PC-3 (cell line): ENCODE data around the gene GK. TPM values are rescaled to one million over a fixed set of nuclear protein-coding genes. Genes with fewer than 3 reads are reported as not detected.

Source experiments
- ATAC-seq: fragments of 200-7000 bp; cut with Tn5 transposase; 2 replicates; pipeline ENCODE4 v1.9.1; 2020; ENCODE audit warnings: mild to moderate bottlenecking, moderate library complexity
- BruUV-seq: library from RNA; stranded (reverse); fragments of 400-500 nt; replicated peaks from 2 replicates; lab custom pipeline; 2021; lab: Mats Ljungman, UMichigan
- CTCF ChIA-PET: fragments of 300-600 bp; sonication (Branson Sonifier 250); formaldehyde crosslinking; loops from one replicate; lab custom pipeline; 2022; ENCODE audit warnings: antibody characterized with exemption; lab: Charles Lee
- POLR2A ChIA-PET: fragments of 300-600 bp; sonication (Branson Sonifier 250); formaldehyde crosslinking; loops from one replicate; lab custom pipeline; 2022; ENCODE audit warnings: antibody characterized with exemption; ENCODE audit not compliant: unreplicated experiment; lab: Charles Lee
- DNase-seq: peaks from one replicate; pipeline ENCODE4 v3.0.0-alpha.2; 2015
- H2AFZ ChIP-seq: fragments of 300-600 bp; sonication (generic); 2 replicates; pipeline ENCODE4 v1.6.0; 2016; ENCODE audit warnings: antibody characterized with exemption, low read length
- H3F3A ChIP-seq: fragments of 300-600 bp; sonication (generic); one replicate; pipeline ENCODE4 v1.6.0; 2017; ENCODE audit warnings: antibody characterized with exemption, low read length, control low read depth, mild to moderate bottlenecking; ENCODE audit not compliant: unreplicated experiment
- H3K27ac ChIP-seq: fragments of 300-600 bp; sonication (generic); 2 replicates; pipeline ENCODE4 v1.5.1; 2016; ENCODE audit warnings: mild to moderate bottlenecking, low read length
- H3K27me3 ChIP-seq: fragments of 300-600 bp; sonication (generic); 2 replicates; pipeline ENCODE4 v1.6.1; 2016; ENCODE audit warnings: low read length, mixed read lengths
- H3K36me3 ChIP-seq: fragments of 300-600 bp; sonication (generic); 2 replicates; pipeline ENCODE4 v1.6.1; 2016; ENCODE audit warnings: low read depth, mixed run types, low read length, mixed read lengths
- H3K4me1 ChIP-seq: fragments of 300-600 bp; sonication (generic); 2 replicates; pipeline ENCODE4 v1.5.1; 2016; ENCODE audit warnings: low read length; ENCODE audit not compliant: insufficient read depth
- H3K4me2 ChIP-seq: fragments of 300-600 bp; sonication (generic); 2 replicates; pipeline ENCODE4 v1.6.0; 2016; ENCODE audit warnings: low read length
- H3K4me3 ChIP-seq: fragments of 300-600 bp; sonication (generic); 2 replicates; pipeline ENCODE4 v1.5.1; 2016; ENCODE audit warnings: mild to moderate bottlenecking, low read length, mixed read lengths
- H3K79me2 ChIP-seq: fragments of 300-600 bp; sonication (generic); 2 replicates; pipeline ENCODE4 v1.6.1; 2017; ENCODE audit warnings: low read length, mixed read lengths
- H3K9ac ChIP-seq: fragments of 300-600 bp; sonication (generic); 2 replicates; pipeline ENCODE4 v1.6.0; 2016; ENCODE audit warnings: mild to moderate bottlenecking, low read length
- H3K9me2 ChIP-seq: fragments of 300-600 bp; sonication (generic); replicated peaks from 2 replicates; pipeline ENCODE4 v1.6.1; 2016; ENCODE audit warnings: mixed run types, low read length, mixed read lengths
- H3K9me3 ChIP-seq: fragments of 300-600 bp; sonication (generic); 2 replicates; pipeline ENCODE4 v1.6.1; 2016; ENCODE audit warnings: low read length, mixed read lengths
- H4K20me1 ChIP-seq: fragments of 300-600 bp; sonication (generic); 2 replicates; pipeline ENCODE4 v1.6.1; 2016; ENCODE audit warnings: low read length, mixed read lengths
- CTCF ChIP-seq: fragments of 300-600 bp; sonication (generic); conservative IDR thresholded peaks from 2 replicates; pipeline ENCODE4 v1.5.1; 2017; ENCODE audit warnings: antibody characterized with exemption, low read depth, mild to moderate bottlenecking, low read length
- EZH2 ChIP-seq: fragments of 300-600 bp; sonication (generic); IDR thresholded peaks from one replicate; pipeline ENCODE4 v1.6.1; 2017; ENCODE audit warnings: antibody characterized with exemption, mild to moderate bottlenecking, low read length; ENCODE audit not compliant: unreplicated experiment
- EZH2phosphoT487 ChIP-seq: fragments of 300-600 bp; sonication (generic); IDR thresholded peaks from 2 replicates; pipeline ENCODE4 v1.6.1; 2018; ENCODE audit warnings: mild to moderate bottlenecking, antibody characterized with exemption, low read length, borderline replicate concordance
- intact Hi-C: fragments of 100-400 bp; cut with micrococcal nuclease; formaldehyde crosslinking; loops from 2 replicates; pipeline ENCODE4 v1.9.0; 2023
- total RNA-seq: library from RNA; depleted of rRNA; stranded (reverse); fragments of >200 nt; gene quantifications from 2 replicates; pipeline ENCODE4 v1.2.3, GENCODE V29; 2014

Gene GK
- total RNA-seq, 1 experiment from 2014 or later = 4.1 TPM

DNA sequence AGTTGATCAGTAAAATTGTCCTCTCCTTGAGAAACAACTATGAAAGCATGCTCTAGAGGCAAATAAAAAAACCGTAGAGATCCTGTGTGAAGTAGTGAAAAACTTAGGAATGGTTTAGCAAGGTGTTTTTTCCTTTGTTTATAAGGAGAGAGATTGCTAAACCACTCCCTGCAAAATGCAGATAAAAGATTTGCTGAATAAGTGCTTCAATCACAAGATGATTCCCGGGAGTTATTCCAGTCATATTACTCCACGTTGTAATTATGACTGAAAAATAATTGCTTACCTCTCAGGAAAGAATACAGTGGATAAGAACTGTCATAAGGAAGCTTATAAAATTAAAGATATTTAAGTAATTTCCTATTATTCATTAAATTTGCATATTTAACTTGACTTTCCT, 2.8 kb downstream of the GK start:
- no peaks in the 10 kb centered on the region for H3K27me3 ChIP-seq
- no peaks in the 10 kb centered on the region for H3F3A ChIP-seq
- H2AFZ ChIP-seq = no peak overlapping the region
- no TSS peak for BruUV-seq
- H3K27ac ChIP-seq = peak overlapping the region; percentile 76; the same call in 1 of the 2 replicates
- DNase-seq (no peak), ATAC-seq (no peak)
- peak overlapping the region; percentile 3; the same call in 1 of the 2 replicates for H3K9ac ChIP-seq
- no peaks in the 10 kb centered on the region for H3K36me3 ChIP-seq
- H4K20me1 ChIP-seq = no peaks in the 10 kb centered on the region
- H3K4me2 ChIP-seq = peak overlapping the region; percentile 98
- POLR2A ChIA-PET = no interaction called here
- H3K4me3 ChIP-seq = no peak overlapping the region; the same call in 1 of the 2 replicates
- H3K79me2 ChIP-seq = no peaks in the 10 kb centered on the region
- H3K4me1 ChIP-seq = peaks cover 63% of the 10 kb centered on the region
- intact Hi-C loops = loop anchor here (10.0 kb wide), 1 partner anchor 229 kb away; the partner anchor contains the start of gene TAB3
- CTCF ChIA-PET = interaction anchor here (0.9 kb wide), 1 partner anchor 21 kb away, joined by 5 read pairs; no protein-coding TSS in a partner anchor
- no peaks in the 10 kb centered on the region for H3K9me2 ChIP-seq
- H3K9me3 ChIP-seq = no peaks in the 10 kb centered on the region
- TF ChIP-seq EZH2 = no peak
- no peak for TF ChIP-seq EZH2phosphoT487
- TF ChIP-seq CTCF = no peak

- peak overlapping the region; percentile 6 for H3K4me2 ChIP-seq
- no peaks in the 10 kb centered on the region for H4K20me1 ChIP-seq
- DNase-seq (peak; percentile 76), ATAC-seq (peak; percentile 16)
- intact Hi-C loops = loop anchor here (10.0 kb wide), 1 partner anchor 227 kb away; the partner anchor contains the start of gene TAB3
- H3K9me3 ChIP-seq = no peaks in the 10 kb centered on the region
- H3K9me2 ChIP-seq = no peaks in the 10 kb centered on the region
- peak overlapping the region; percentile 4; the same call in 1 of the 2 replicates for H3K9ac ChIP-seq
- H3F3A ChIP-seq = no peaks in the 10 kb centered on the region
- no peak overlapping the region for H3K4me3 ChIP-seq
- no peaks in the 10 kb centered on the region for H3K36me3 ChIP-seq
- H2AFZ ChIP-seq = no peak overlapping the region
- H3K27me3 ChIP-seq = no peaks in the 10 kb centered on the region
- H3K4me1 ChIP-seq = peaks cover 51% of the 10 kb centered on the region
- peak overlapping the region; percentile 77 for H3K27ac ChIP-seq
- no peaks in the 10 kb centered on the region for H3K79me2 ChIP-seq
- ChIA-PET CTCF (interaction anchor here (1.0 kb wide), 1 partner anchor 22 kb away, joined by 3 read pairs; no protein-coding TSS in a partner anchor), POLR2A (interaction anchor here (0.6 kb wide), 1 partner anchor 1395 kb away, joined by 3 read pairs; no protein-coding TSS in a partner anchor)
- BruUV-seq = no TSS peak
- TF ChIP-seq EZH2phosphoT487 = no peak
Measured at GRCh38 chrX:30657196-30658161, 4.3 kb downstream of the GK start.

- DNase-seq (peak; percentile 83), ATAC-seq (peak; percentile 72)
- H3K4me1 ChIP-seq = peaks cover 46% of the 10 kb centered on the region
- no peak overlapping the region for H3K4me3 ChIP-seq
- no peaks in the 10 kb centered on the region for H3K36me3 ChIP-seq
- no peak overlapping the region for H2AFZ ChIP-seq
- H3F3A ChIP-seq = no peaks in the 10 kb centered on the region
- ChIA-PET CTCF (interaction anchor here (0.6 kb wide), 1 partner anchor 14 kb away, joined by 3 read pairs; no protein-coding TSS in a partner anchor), POLR2A (no interaction called here)
- intact Hi-C loops = loop anchor here (10.0 kb wide), 1 partner anchor 225 kb away; the partner anchor contains the start of gene TAB3
- H3K79me2 ChIP-seq = no peaks in the 10 kb centered on the region
- peak overlapping the region; percentile 77 for H3K27ac ChIP-seq
- H3K9me2 ChIP-seq = no peaks in the 10 kb centered on the region
- no TSS peak for BruUV-seq
- H3K4me2 ChIP-seq = peak overlapping the region; percentile 44
- H3K9ac ChIP-seq = peak overlapping the region; percentile 35; the same call in 1 of the 2 replicates
- H4K20me1 ChIP-seq = no peaks in the 10 kb centered on the region
- H3K9me3 ChIP-seq = no peaks in the 10 kb centered on the region
- TF ChIP-seq EZH2 = no peak
- no peak for TF ChIP-seq CTCF
- H3K27me3 ChIP-seq = no peaks in the 10 kb centered on the region
Measured at GRCh38 chrX:30659421-30659820, 6.2 kb downstream of the GK start.
